PC-9 (cell line): ENCODE measurements around the gene H6PD. TPM values are rescaled to one million over a fixed set of nuclear protein-coding genes. Genes with fewer than 3 reads are reported as not detected.

ENCODE experiments used
- BruUV-seq: library from RNA; stranded (reverse); fragments of 400-500 nt; replicated peaks from 2 replicates; lab custom pipeline; 2021; lab: Mats Ljungman, UMichigan
- CTCF ChIA-PET: fragments of 300-600 bp; sonication (Branson Sonifier 250); formaldehyde crosslinking; loops from one replicate; lab custom pipeline; 2022; ENCODE audit warnings: antibody characterized with exemption; lab: Charles Lee
- POLR2A ChIA-PET: fragments of 300-600 bp; sonication (Branson Sonifier 250); formaldehyde crosslinking; loops from one replicate; lab custom pipeline; 2022; ENCODE audit warnings: antibody characterized with exemption; ENCODE audit not compliant: unreplicated experiment; lab: Charles Lee
- DNase-seq, 2 experiments: peaks; one replicate each; pipeline versions ENCODE4 v3.0.0 to v3.0.0-alpha.2; 2015 to 2022; ENCODE audit warnings: mixed read lengths in 1 of 2
- H2AFZ ChIP-seq: fragments of 200-600 bp; sonication (generic); 2 replicates; pipeline ENCODE4 v1.8.1; 2017; ENCODE audit warnings: antibody characterized with exemption
- H3F3A ChIP-seq: fragments of 200-600 bp; sonication (generic); 2 replicates; pipeline ENCODE4 v1.8.1; 2017; ENCODE audit warnings: antibody characterized with exemption, mild to moderate bottlenecking, low read depth; ENCODE audit not compliant: insufficient read depth
- H3K27ac ChIP-seq: fragments of 200-600 bp; sonication (generic); 2 replicates; pipeline ENCODE4 v1.6.1; 2016; ENCODE audit warnings: mixed run types
- H3K27me3 ChIP-seq: fragments of 200-600 bp; sonication (generic); 2 replicates; pipeline ENCODE4 v1.6.1; 2016; ENCODE audit warnings: low read depth, mixed run types; ENCODE audit not compliant: insufficient read depth
- H3K36me3 ChIP-seq: fragments of 200-600 bp; sonication (generic); 2 replicates; pipeline ENCODE4 v1.6.1; 2016; ENCODE audit warnings: low read depth, mixed run types
- H3K4me1 ChIP-seq: fragments of 200-600 bp; sonication (generic); replicated peaks from 2 replicates; pipeline ENCODE4 v1.6.1; 2016; ENCODE audit warnings: mixed run types; ENCODE audit not compliant: insufficient read depth
- H3K4me2 ChIP-seq: fragments of 200-600 bp; sonication (generic); 2 replicates; pipeline ENCODE4 v1.6.1; 2017; ENCODE audit warnings: mixed run types
- H3K4me3 ChIP-seq: fragments of 200-600 bp; sonication (generic); 2 replicates; pipeline ENCODE4 v1.6.1; 2016; ENCODE audit warnings: mixed run types
- H3K79me2 ChIP-seq: fragments of 200-600 bp; sonication (generic); 2 replicates; pipeline ENCODE4 v1.6.1; 2017; ENCODE audit warnings: low read depth, mixed run types
- H3K9me2 ChIP-seq: fragments of 200-600 bp; sonication (generic); 2 replicates; pipeline ENCODE4 v1.8.1; 2017; ENCODE audit warnings: mild to moderate bottlenecking; ENCODE audit not compliant: insufficient read depth
- H3K9me3 ChIP-seq: fragments of 200-600 bp; sonication (generic); 2 replicates; pipeline ENCODE4 v1.8.1; 2016; ENCODE audit warnings: low read depth; ENCODE audit not compliant: insufficient read depth
- H4K20me1 ChIP-seq: fragments of 200-600 bp; sonication (generic); 2 replicates; pipeline ENCODE4 v1.8.1; 2017; ENCODE audit not compliant: insufficient read depth
- EZH2 ChIP-seq: fragments of 200-600 bp; sonication (generic); IDR thresholded peaks from 2 replicates; pipeline ENCODE4 v1.8.0; 2017; ENCODE audit warnings: antibody characterized with exemption, low read depth
- intact Hi-C: fragments of 100-400 bp; cut with micrococcal nuclease; formaldehyde crosslinking; loops from one replicate; pipeline ENCODE4 v1.10.0; 2022; ENCODE audit not compliant: unreplicated experiment
- total RNA-seq: library from RNA; stranded (reverse); gene quantifications from 2 replicates; pipeline ENCODE4 v1.2.3, GENCODE V29; 2021
- TF ChIP-seq, protein P1 (sequence below): fragments of 200-600 bp; sonication (generic); conservative IDR thresholded peaks from 2 replicates; pipeline ENCODE4 v1.6.1; 2017; ENCODE audit warnings: mixed run types, antibody characterized with exemption, mild to moderate bottlenecking, moderate library complexity

H6PD gene
- total RNA-seq, 1 experiment from 2014 or later, result 31.1 TPM

DNA sequence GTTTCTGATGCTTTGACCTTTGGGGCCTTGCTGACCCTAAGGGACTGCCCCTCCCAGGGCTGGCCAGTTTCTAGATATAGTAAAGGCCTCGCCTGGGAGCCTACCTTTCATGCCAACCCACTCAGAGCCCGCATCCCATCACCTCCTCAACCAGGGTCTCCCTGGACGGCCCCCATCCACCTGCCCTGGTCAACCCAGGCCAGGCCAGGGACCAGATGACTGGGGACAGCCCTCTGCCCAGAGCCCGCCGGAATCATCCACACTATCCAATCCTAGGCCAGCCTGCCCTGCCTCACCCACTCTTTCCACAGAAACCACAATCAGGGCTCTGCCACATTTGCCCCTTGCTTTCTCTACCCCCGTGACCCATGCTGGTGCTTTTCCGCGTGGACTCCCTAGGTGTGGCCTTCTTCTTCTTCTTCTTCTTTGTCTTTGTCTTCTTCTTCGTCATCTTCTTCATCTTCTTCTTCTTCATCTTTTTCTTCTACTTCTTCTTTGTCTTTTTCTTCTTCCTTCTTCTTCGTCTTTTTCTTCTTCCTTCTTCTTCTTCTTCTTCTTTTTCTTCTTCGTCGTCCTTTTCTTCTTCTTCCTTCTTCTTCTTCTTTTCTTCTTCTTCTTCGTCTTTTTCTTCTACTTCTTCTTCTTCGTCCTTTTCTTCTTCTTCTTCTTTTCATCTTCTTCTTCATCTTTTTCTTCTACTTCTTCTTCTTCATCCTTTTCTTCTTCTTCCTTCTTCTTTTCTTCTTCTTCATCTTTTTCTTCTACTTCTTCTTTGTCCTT, 11.5 kb upstream of the H6PD start:
- CTCF ChIA-PET, result no interaction called here
- H4K20me1 ChIP-seq, result no peaks in the 10 kb centered on the region
- no peaks in the 10 kb centered on the region for H3K9me2 ChIP-seq
- H3K36me3 ChIP-seq, result no peaks in the 10 kb centered on the region
- POLR2A ChIA-PET, result no interaction called here
- no peaks in the 10 kb centered on the region for H3K9me3 ChIP-seq
- intact Hi-C loops, result no loop called here
- no peak overlapping the region for H3K4me3 ChIP-seq
- H3K4me2 ChIP-seq, result no peak overlapping the region
- H3F3A ChIP-seq, result no peaks in the 10 kb centered on the region
- BruUV-seq, result no TSS peak
- H3K4me1 ChIP-seq, result no peaks in the 10 kb centered on the region
- no peaks in the 10 kb centered on the region for H3K27me3 ChIP-seq
- no peak for DNase-seq
- no peak overlapping the region for H2AFZ ChIP-seq
- TF ChIP-seq, protein P1, sequence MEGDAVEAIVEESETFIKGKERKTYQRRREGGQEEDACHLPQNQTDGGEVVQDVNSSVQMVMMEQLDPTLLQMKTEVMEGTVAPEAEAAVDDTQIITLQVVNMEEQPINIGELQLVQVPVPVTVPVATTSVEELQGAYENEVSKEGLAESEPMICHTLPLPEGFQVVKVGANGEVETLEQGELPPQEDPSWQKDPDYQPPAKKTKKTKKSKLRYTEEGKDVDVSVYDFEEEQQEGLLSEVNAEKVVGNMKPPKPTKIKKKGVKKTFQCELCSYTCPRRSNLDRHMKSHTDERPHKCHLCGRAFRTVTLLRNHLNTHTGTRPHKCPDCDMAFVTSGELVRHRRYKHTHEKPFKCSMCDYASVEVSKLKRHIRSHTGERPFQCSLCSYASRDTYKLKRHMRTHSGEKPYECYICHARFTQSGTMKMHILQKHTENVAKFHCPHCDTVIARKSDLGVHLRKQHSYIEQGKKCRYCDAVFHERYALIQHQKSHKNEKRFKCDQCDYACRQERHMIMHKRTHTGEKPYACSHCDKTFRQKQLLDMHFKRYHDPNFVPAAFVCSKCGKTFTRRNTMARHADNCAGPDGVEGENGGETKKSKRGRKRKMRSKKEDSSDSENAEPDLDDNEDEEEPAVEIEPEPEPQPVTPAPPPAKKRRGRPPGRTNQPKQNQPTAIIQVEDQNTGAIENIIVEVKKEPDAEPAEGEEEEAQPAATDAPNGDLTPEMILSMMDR, result no peak
- TF ChIP-seq EZH2, result no peak
- H3K79me2 ChIP-seq, result no peaks in the 10 kb centered on the region
- H3K27ac ChIP-seq, result no peak overlapping the region

DNA sequence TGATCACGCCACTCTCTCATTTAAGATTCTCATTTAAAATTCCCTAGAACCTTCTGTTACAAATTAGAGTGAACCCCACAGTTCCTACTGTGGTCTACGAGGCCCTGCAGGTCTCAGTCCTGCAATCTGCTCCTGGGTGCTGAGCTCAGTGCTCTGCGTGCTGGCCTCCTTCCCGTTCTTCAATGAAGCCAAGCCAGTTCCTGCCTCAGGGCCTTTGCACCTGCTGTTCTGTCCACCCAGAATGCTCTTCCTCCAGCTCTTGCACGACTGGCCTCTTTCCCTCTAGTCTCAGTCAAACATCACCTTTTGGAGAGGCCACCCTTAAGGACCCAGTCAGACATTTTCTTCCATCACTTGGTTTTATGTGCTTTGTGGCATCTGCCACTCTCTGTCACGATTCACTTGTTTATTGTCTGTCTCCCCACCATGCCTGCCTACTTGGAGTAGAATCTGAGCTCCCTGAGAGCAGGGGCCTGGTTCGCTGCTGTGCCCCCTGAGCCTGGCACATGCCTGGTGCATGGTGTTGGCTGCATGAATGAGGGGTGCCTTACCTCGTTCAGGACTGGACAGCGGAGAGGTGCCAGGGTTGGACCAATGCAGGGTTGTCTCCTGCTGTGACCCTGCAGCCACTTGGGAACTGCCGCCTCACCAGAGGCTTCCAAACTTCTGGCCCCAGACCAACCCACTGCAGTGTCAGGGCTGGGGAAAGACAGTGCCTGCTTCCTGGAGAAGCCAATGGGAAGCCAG, 9.7 kb upstream of the H6PD start:
- DNase-seq, result no peak
- Histone ChIP-seq H2AFZ (no peak overlapping the region), H4K20me1 (no peaks in the 10 kb centered on the region), H3F3A (no peaks in the 10 kb centered on the region), H3K4me2 (no peak overlapping the region), H3K9me2 (no peaks in the 10 kb centered on the region), H3K4me1 (no peaks in the 10 kb centered on the region), H3K9me3 (no peaks in the 10 kb centered on the region), H3K27ac (no peak overlapping the region), H3K4me3 (no peak overlapping the region), H3K27me3 (no peaks in the 10 kb centered on the region), H3K79me2 (no peaks in the 10 kb centered on the region), H3K36me3 (no peaks in the 10 kb centered on the region)
- intact Hi-C loops, result no loop called here
- CTCF ChIA-PET, result interaction anchor here (0.6 kb wide), 1 partner anchor 23 kb away, joined by 3 read pairs; no protein-coding TSS in a partner anchor
- POLR2A ChIA-PET, result no interaction called here
- BruUV-seq, result no TSS peak
- TF ChIP-seq, protein P1, result no peak
- no peak for TF ChIP-seq EZH2

DNA sequence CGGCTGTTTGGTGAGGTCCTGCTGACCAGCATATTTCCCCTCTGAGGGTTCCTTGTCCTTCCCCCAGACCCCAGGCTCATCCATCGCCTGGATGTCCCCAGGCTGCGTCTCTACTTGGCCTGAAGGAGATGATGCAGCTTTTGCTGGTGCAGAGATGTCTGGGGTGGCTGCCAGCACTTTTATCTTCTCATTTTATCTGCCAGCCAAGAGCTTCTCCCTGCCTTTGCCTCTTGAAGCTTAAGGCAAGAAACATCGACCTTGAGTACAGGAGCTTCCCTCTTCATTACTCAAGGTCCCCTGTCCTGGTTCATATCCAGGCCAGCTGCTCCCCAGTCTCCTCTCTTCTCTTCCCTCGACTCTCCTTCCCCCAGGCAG, 9.2 kb upstream of the H6PD start:
- no peak overlapping the region for H3K4me2 ChIP-seq
- no peak overlapping the region for H3K4me3 ChIP-seq
- no peaks in the 10 kb centered on the region for H3K9me2 ChIP-seq
- TF ChIP-seq, protein P1, result no peak
- TF ChIP-seq EZH2, result no peak
- DNase-seq, result no peak
- H3K36me3 ChIP-seq, result no peaks in the 10 kb centered on the region
- CTCF ChIA-PET, result interaction anchor here (0.6 kb wide), 1 partner anchor 23 kb away, joined by 3 read pairs; no protein-coding TSS in a partner anchor
- BruUV-seq, result no TSS peak
- intact Hi-C loops, result no loop called here
- H2AFZ ChIP-seq, result no peak overlapping the region
- H3F3A ChIP-seq, result no peaks in the 10 kb centered on the region
- H3K4me1 ChIP-seq, result no peaks in the 10 kb centered on the region
- H3K79me2 ChIP-seq, result no peaks in the 10 kb centered on the region
- H4K20me1 ChIP-seq, result no peaks in the 10 kb centered on the region
- no peaks in the 10 kb centered on the region for H3K27me3 ChIP-seq
- H3K9me3 ChIP-seq, result no peaks in the 10 kb centered on the region
- POLR2A ChIA-PET, result no interaction called here
- H3K27ac ChIP-seq, result no peak overlapping the region
